Measurements from ENCODE around the gene CEP112.

The CEP112 gene

DNA sequence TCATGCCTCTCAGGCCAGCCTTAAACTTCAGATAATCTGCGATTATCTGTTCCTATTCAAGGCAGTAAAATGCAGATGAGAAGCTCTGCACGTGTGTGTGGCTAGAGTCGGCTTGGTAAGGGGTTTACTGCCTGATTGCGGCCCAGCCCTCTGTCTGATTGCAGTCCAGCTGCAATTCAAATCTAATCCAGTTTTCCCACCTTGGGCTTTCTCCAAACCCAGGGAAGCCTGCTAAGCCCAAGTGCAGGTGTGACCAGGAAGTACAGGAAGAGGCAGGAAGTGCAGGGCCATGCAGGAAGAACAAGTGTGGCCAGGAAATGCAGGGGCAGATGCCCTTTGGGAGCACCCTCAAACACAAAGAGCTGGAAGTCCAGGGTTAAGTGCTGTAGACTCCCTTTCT, 314.9 kb downstream of the CEP112 start:
- TF ChIP-seq, protein P1, sequence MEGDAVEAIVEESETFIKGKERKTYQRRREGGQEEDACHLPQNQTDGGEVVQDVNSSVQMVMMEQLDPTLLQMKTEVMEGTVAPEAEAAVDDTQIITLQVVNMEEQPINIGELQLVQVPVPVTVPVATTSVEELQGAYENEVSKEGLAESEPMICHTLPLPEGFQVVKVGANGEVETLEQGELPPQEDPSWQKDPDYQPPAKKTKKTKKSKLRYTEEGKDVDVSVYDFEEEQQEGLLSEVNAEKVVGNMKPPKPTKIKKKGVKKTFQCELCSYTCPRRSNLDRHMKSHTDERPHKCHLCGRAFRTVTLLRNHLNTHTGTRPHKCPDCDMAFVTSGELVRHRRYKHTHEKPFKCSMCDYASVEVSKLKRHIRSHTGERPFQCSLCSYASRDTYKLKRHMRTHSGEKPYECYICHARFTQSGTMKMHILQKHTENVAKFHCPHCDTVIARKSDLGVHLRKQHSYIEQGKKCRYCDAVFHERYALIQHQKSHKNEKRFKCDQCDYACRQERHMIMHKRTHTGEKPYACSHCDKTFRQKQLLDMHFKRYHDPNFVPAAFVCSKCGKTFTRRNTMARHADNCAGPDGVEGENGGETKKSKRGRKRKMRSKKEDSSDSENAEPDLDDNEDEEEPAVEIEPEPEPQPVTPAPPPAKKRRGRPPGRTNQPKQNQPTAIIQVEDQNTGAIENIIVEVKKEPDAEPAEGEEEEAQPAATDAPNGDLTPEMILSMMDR (conservative IDR thresholded peaks at IDR 0.05; ENCODE audit: low read depth, low read length) = no peak
- no peak for DNase-seq (ENCODE audit: low read depth)
- H3K4me3 ChIP-seq (ENCODE audit: low read depth, low read length) = no peak overlapping the region

DNA sequence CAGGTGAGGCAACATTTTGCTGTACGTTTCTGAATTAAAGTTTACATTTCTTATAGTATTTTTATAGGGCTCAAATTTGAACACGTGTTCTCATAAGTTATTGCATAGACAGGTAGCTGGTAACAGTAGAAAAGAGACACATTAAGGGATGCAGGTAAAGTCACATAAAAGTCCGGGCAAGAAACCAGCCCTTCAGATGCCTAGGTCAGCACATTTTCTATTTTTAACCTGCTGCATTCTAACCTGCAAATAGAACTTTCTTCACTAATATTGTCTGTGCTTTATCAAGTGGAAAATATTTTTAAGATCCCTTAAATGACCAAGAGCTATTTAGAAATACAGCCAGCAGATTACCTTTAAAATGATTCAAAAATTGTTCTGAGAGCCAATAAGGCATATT, 323.1 kb downstream of the CEP112 start:
- TF ChIP-seq, protein P1 (conservative IDR thresholded peaks at IDR 0.05; ENCODE audit: low read depth, low read length) = no peak
- DNase-seq (ENCODE audit: low read depth) = no peak
- no peak overlapping the region for H3K4me3 ChIP-seq (ENCODE audit: low read depth, low read length)

DNA sequence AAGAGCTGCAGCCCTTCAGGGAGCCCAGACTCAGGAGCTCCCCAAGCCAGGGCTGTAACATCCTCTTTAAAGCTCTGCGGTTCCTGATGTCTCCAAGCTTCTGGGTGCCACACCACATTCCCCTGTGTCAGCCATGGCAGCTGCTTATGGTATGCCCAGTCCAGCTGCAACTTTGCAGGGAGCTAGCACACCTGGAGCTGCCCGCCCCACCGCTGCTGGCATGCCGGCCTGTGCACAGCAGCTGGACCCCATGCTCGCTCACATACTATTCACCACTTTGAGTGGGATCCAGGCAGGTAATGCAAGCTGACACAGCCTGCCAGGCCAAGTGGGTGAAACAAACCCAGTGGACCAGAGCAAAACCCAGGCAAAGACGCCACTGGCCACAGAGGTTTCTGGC, 324.9 kb downstream of the CEP112 start:
- DNase-seq (ENCODE audit: low read depth) = no peak
- H3K4me3 ChIP-seq (ENCODE audit: low read depth, low read length) = no peak overlapping the region
- TF ChIP-seq, protein P1 (conservative IDR thresholded peaks at IDR 0.05; ENCODE audit: low read depth, low read length) = no peak

DNA sequence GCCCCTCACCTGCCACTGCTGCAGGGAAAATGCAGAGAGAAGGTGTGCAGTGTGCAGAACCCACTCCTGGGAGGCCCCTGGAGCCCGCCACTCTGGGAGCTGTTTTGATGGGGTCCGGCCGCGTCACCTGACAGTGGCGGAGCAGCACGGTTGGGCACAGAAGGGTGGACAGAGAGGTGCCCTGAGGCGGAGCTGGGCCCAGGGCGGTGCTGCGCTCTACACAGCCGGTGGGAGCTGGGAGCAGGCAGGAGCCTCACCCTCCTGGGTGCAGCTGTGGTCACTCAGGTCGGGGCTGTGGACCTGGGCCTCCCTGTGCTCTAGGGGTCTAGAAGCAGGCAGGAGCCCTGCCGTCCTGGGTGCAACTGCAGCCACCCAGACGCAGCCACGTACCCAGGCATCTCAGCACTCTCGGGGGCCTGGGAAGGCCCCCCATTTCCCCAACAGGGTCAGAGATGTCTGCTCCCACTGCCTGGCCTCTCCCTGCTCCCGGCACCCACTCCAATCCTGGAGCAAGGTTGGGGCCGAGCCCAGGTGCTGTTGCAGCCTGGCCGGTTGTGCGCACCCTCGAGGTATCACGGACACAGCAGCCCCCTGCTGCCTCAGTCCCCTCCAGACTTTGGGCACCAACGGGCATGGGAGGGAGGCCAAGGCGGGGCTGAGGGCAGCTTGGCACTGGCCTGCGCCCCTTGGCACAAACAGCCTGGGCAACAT, 326.1 kb downstream of the CEP112 start:
- H3K4me3 ChIP-seq (ENCODE audit: low read depth, low read length) = no peak overlapping the region
- DNase-seq (ENCODE audit: low read depth) = no peak
- TF ChIP-seq, protein P1 (conservative IDR thresholded peaks at IDR 0.05; ENCODE audit: low read depth, low read length) = no peak

DNA sequence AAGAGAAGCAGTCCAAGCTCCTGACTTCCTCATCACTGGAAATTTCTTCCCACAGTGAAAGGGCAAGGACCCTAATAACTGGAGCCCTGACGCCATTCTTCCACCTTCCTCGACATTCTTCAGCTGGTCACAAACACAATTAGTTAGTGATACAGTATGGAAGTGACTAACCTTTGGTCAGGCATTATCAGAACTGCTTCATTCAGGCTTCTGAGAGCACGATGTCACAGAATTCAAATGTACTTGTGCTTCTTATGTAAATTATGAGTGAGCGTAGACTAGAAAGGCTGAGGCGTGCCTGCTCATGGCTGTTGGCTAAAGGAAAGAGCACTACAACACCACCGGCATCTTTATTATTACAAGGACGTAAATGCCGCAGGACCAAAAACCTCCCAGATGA, 327.5 kb downstream of the CEP112 start:
- TF ChIP-seq, protein P1 (conservative IDR thresholded peaks at IDR 0.05; ENCODE audit: low read depth, low read length) = no peak
- DNase-seq (ENCODE audit: low read depth) = no peak
- no peak overlapping the region for H3K4me3 ChIP-seq (ENCODE audit: low read depth, low read length)

DNA sequence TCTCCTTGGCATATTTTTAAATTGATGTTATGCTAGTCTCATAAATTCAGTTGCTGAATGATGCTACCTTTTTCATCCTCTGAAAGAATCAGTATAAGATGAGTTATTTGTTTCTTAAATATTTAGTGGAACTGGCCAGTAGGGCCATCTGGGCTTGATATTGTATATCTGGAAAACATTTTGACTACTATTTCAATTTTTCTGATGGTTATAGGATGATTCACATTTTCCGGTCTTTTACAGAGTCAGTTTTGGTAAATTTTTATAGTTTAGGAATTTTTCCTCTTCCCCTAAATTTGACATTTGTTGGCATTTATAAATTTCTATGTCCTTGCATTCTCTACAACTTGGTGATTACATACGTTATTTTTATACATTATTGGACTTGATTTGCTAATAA, 334.2 kb downstream of the CEP112 start:
- TF ChIP-seq, protein P1 (conservative IDR thresholded peaks at IDR 0.05; ENCODE audit: low read depth, low read length) = no peak
- no peak overlapping the region for H3K4me3 ChIP-seq (ENCODE audit: low read depth, low read length)
- DNase-seq (ENCODE audit: low read depth) = no peak

DNA sequence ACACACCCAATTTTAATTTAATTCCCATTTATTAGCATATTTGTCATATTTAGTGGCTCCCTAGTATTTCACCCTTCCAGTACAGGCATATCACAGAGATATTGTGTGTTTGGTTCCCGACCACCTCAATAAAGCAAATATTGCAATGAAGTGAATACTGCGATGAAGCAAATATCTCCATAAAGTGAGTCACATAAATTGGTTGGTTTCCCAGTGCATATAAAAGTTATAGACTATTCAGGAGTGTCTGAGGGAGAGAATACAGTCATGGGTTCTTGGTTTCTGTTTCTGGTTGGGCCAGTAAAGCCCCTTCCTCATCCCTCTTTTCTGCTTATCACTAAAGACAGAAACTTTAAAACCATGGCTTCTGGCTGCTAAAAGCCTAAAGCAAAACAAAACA, 335.1 kb downstream of the CEP112 start:
- DNase-seq (ENCODE audit: low read depth) = peak; percentile 3
- no peak overlapping the region for H3K4me3 ChIP-seq (ENCODE audit: low read depth, low read length)
- TF ChIP-seq, protein P1 (conservative IDR thresholded peaks at IDR 0.05; ENCODE audit: low read depth, low read length) = no peak
